ENCODE data around the gene TRABD2A.
"Not testable (repeated sequence)": the region's sequence is repeated elsewhere in the genome, so short reads cannot be mapped to it uniquely, and the experiment has no call there.

The TRABD2A gene

GRCh38 chr2:84918430-84918829, 37.5 kb upstream of the TRABD2A start:
- no peaks in the 10 kb centered on the region for H3K27me3 ChIP-seq (ENCODE audit: insufficient read depth, poor library complexity, severe bottlenecking)
- TF ChIP-seq CTCF (IDR thresholded peaks at IDR 0.05; ENCODE audit: insufficient read depth, low read length) (no peak), REST (IDR thresholded peaks at IDR 0.05; ENCODE audit: insufficient replicate concordance, low read depth) (no peak), POLR2AphosphoS5 (IDR thresholded peaks at IDR 0.05; ENCODE audit: low read depth) (no peak), GABPA (IDR thresholded peaks at IDR 0.05; ENCODE audit: low read depth) (no peak), SPI1 (IDR thresholded peaks at IDR 0.05; ENCODE audit: borderline replicate concordance, low read depth) (no peak)
- no peak for DNase-seq (ENCODE audit: low read depth in 1 of 2, low spot score in 1 of 2)
- no peak overlapping the region for H3K4me3 ChIP-seq (replicated peaks; ENCODE audit: insufficient read depth, low read length)
- H3K27ac ChIP-seq (replicated peaks) = no peak overlapping the region

- not testable (repeated sequence) for H3K27me3 ChIP-seq (ENCODE audit: insufficient read depth, poor library complexity, severe bottlenecking); DNase-seq (ENCODE audit: low read depth in 1 of 2, low spot score in 1 of 2); H3K27ac ChIP-seq (replicated peaks); H3K4me3 ChIP-seq (replicated peaks; ENCODE audit: insufficient read depth, low read length)
These were observed 36.9 kb upstream of the TRABD2A start for GRCh38 chr2:84917821-84918220.

GRCh38 chr2:84915675-84916074, 34.8 kb upstream of the TRABD2A start:
- not testable (repeated sequence) for H3K27ac ChIP-seq (replicated peaks); H3K4me3 ChIP-seq (replicated peaks; ENCODE audit: insufficient read depth, low read length); DNase-seq (ENCODE audit: low read depth in 1 of 2, low spot score in 1 of 2); H3K27me3 ChIP-seq (ENCODE audit: insufficient read depth, poor library complexity, severe bottlenecking)

GRCh38 chr2:84914334-84914733, 33.5 kb upstream of the TRABD2A start:
- Histone ChIP-seq H3K27ac (replicated peaks) (no peak overlapping the region), H3K27me3 (ENCODE audit: insufficient read depth, poor library complexity, severe bottlenecking) (no peaks in the 10 kb centered on the region), H3K4me3 (replicated peaks; ENCODE audit: insufficient read depth, low read length) (no peak overlapping the region)
- DNase-seq (ENCODE audit: low read depth in 1 of 2, low spot score in 1 of 2) = no peak
- TF ChIP-seq POLR2AphosphoS5 (IDR thresholded peaks at IDR 0.05; ENCODE audit: low read depth) (no peak), REST (IDR thresholded peaks at IDR 0.05; ENCODE audit: insufficient replicate concordance, low read depth) (no peak), CTCF (IDR thresholded peaks at IDR 0.05; ENCODE audit: insufficient read depth, low read length) (no peak), GABPA (IDR thresholded peaks at IDR 0.05; ENCODE audit: low read depth) (no peak), SPI1 (IDR thresholded peaks at IDR 0.05; ENCODE audit: borderline replicate concordance, low read depth) (no peak)

GRCh38 chr2:84912984-84913383, 32.1 kb upstream of the TRABD2A start:
- Histone ChIP-seq H3K27me3 (ENCODE audit: insufficient read depth, poor library complexity, severe bottlenecking) (no peaks in the 10 kb centered on the region), H3K27ac (replicated peaks) (no peak overlapping the region), H3K4me3 (replicated peaks; ENCODE audit: insufficient read depth, low read length) (no peak overlapping the region)
- DNase-seq (ENCODE audit: low read depth in 1 of 2, low spot score in 1 of 2) = no peak
- TF ChIP-seq REST (IDR thresholded peaks at IDR 0.05; ENCODE audit: insufficient replicate concordance, low read depth) = no peak
- no peak for TF ChIP-seq SPI1 (IDR thresholded peaks at IDR 0.05; ENCODE audit: borderline replicate concordance, low read depth)
- no peak for TF ChIP-seq POLR2AphosphoS5 (IDR thresholded peaks at IDR 0.05; ENCODE audit: low read depth)
- no peak for TF ChIP-seq GABPA (IDR thresholded peaks at IDR 0.05; ENCODE audit: low read depth)
- TF ChIP-seq CTCF (IDR thresholded peaks at IDR 0.05; ENCODE audit: insufficient read depth, low read length) = no peak
